Kidney epithelial cell (primary cell): ENCODE data around the gene VPS37C. TPM values are rescaled to one million over a fixed set of nuclear protein-coding genes. Genes with fewer than 3 reads are reported as not detected.
"Not testable (repeated sequence)": the region's sequence is repeated elsewhere in the genome, so short reads cannot be mapped to it uniquely, and the experiment has no call there.

Source experiments
- DNase-seq: peaks from one replicate; pipeline ENCODE4 v3.0.0-alpha.2; 2010; ENCODE audit warnings: low read depth
- H3K27me3 ChIP-seq: 2 replicates; pipeline ENCODE4 v1.6.0; 2011; ENCODE audit warnings: low read length; ENCODE audit not compliant: control insufficient read depth, insufficient read depth
- H3K36me3 ChIP-seq: 2 replicates; pipeline ENCODE4 v1.5.1; 2011; ENCODE audit warnings: low read length; ENCODE audit not compliant: control insufficient read depth, insufficient read depth
- H3K4me3 ChIP-seq: 2 replicates; pipeline ENCODE4 v1.5.1; 2011; ENCODE audit warnings: low read depth, mild to moderate bottlenecking, control low read depth, low read length
- CTCF ChIP-seq: IDR thresholded peaks from 2 replicates; pipeline ENCODE4 v1.5.1; 2011; ENCODE audit warnings: mild to moderate bottlenecking, moderate library complexity, low read length, control low read depth, inconsistent platforms; ENCODE audit not compliant: insufficient read depth, poor library complexity, severe bottlenecking
- total RNA-seq: library from RNA; depleted of rRNA; stranded (reverse); fragments of >200 nt; gene quantifications from 2 replicates; pipeline ENCODE4 v1.2.3, GENCODE V29; 2015

The VPS37C gene
- total RNA-seq, 1 donor from 2014 or later, result 24.4 TPM

- H3K36me3 ChIP-seq, result no peaks in the 10 kb centered on the region
- no peak overlapping the region for H3K4me3 ChIP-seq
- H3K27me3 ChIP-seq, result no peaks in the 10 kb centered on the region
- DNase-seq, result no peak
- no peak for TF ChIP-seq CTCF
These were observed 56.3 kb downstream of the VPS37C start for GRCh38 chr11:61104963-61105362.

GRCh38 chr11:61103851-61104423 is 57.3 kb downstream of the VPS37C start:
- no peaks in the 10 kb centered on the region for H3K36me3 ChIP-seq
- H3K4me3 ChIP-seq, result no peak overlapping the region
- no peak for TF ChIP-seq CTCF
- no peaks in the 10 kb centered on the region for H3K27me3 ChIP-seq
- DNase-seq, result no peak

GRCh38 chr11:61102667-61103571 is 58.3 kb downstream of the VPS37C start:
- Histone ChIP-seq H3K36me3 (no peaks in the 10 kb centered on the region), H3K4me3 (no peak overlapping the region), H3K27me3 (no peaks in the 10 kb centered on the region)
- no peak for TF ChIP-seq CTCF
- DNase-seq, result no peak

- no peak overlapping the region for H3K4me3 ChIP-seq
- no peaks in the 10 kb centered on the region for H3K27me3 ChIP-seq
- DNase-seq, result no peak
- TF ChIP-seq CTCF, result no peak
- H3K36me3 ChIP-seq, result no peaks in the 10 kb centered on the region
These were observed 62.4 kb downstream of the VPS37C start for GRCh38 chr11:61098778-61099177.

- not testable (repeated sequence) for H3K27me3 ChIP-seq, H3K4me3 ChIP-seq, H3K36me3 ChIP-seq, DNase-seq
These were observed 63.0 kb downstream of the VPS37C start for GRCh38 chr11:61098261-61098660.

- Histone ChIP-seq H3K27me3 (no peaks in the 10 kb centered on the region), H3K36me3 (no peaks in the 10 kb centered on the region), H3K4me3 (no peak overlapping the region)
- TF ChIP-seq CTCF, result no peak
- DNase-seq, result no peak
These were observed 66.2 kb downstream of the VPS37C start for GRCh38 chr11:61095021-61095420.

GRCh38 chr11:61094167-61094566 is 67.1 kb downstream of the VPS37C start:
- not testable (repeated sequence) for DNase-seq, H3K4me3 ChIP-seq, H3K27me3 ChIP-seq, H3K36me3 ChIP-seq
